B cell (primary cell): ENCODE measurements around the gene SPAG6.

Experiments used
- EZH2 ChIP-seq: IDR thresholded peaks from 2 replicates; pipeline ENCODE4 v1.6.1; 2012; ENCODE audit warnings: borderline replicate concordance, low read depth, mild to moderate bottlenecking, moderate library complexity, low read length; ENCODE audit not compliant: insufficient read depth, poor library complexity, severe bottlenecking
- TF ChIP-seq, protein P1 (sequence below): fragments of 200-600 bp; IDR thresholded peaks from one replicate; pipeline ENCODE4 v1.8.0; 2022; ENCODE audit warnings: antibody characterized with exemption, mild to moderate bottlenecking

DNA sequence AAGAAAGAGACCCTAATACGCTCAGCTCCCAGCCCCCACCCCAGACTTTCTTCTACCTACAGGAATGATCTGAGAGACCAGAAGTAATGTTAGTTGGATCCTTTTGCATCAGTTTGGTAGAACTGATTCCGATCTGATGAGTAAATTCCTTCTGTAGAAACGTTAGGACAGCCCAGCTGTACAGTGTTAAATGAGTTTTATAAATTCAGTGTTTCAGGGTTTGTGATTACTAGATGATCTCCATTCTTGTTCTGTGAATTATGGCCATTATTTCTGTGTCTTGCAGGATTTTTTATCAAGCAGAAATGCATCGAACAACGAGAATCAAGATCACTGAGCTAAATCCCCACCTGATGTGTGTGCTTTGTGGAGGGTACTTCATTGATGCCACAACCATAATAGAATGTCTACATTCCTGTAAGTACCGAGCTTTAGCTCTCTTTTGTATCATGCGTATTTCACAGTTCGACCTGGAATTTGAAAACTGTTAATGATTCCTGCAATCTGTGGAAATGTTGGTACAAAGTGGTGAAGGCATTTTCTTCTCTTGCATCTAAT is 19.1 kb upstream of the SPAG6 start:
- TF ChIP-seq, protein P1, sequence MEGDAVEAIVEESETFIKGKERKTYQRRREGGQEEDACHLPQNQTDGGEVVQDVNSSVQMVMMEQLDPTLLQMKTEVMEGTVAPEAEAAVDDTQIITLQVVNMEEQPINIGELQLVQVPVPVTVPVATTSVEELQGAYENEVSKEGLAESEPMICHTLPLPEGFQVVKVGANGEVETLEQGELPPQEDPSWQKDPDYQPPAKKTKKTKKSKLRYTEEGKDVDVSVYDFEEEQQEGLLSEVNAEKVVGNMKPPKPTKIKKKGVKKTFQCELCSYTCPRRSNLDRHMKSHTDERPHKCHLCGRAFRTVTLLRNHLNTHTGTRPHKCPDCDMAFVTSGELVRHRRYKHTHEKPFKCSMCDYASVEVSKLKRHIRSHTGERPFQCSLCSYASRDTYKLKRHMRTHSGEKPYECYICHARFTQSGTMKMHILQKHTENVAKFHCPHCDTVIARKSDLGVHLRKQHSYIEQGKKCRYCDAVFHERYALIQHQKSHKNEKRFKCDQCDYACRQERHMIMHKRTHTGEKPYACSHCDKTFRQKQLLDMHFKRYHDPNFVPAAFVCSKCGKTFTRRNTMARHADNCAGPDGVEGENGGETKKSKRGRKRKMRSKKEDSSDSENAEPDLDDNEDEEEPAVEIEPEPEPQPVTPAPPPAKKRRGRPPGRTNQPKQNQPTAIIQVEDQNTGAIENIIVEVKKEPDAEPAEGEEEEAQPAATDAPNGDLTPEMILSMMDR = no peak
- TF ChIP-seq EZH2 = no peak
